PC-9 (cell line): ENCODE results near the gene ZSCAN1. TPM values are rescaled to one million over a fixed set of nuclear protein-coding genes. Genes with fewer than 3 reads are reported as not detected.
A peak's percentile ranks its signal among the peaks of the same experiment; 100 is the strongest.

Source experiments
- BruUV-seq: library from RNA; stranded (reverse); fragments of 400-500 nt; replicated peaks from 2 replicates; lab custom pipeline; 2021; lab: Mats Ljungman, UMichigan
- CTCF ChIA-PET: fragments of 300-600 bp; sonication (Branson Sonifier 250); formaldehyde crosslinking; loops from one replicate; lab custom pipeline; 2022; ENCODE audit warnings: antibody characterized with exemption; lab: Charles Lee
- POLR2A ChIA-PET: fragments of 300-600 bp; sonication (Branson Sonifier 250); formaldehyde crosslinking; loops from one replicate; lab custom pipeline; 2022; ENCODE audit warnings: antibody characterized with exemption; ENCODE audit not compliant: unreplicated experiment; lab: Charles Lee
- DNase-seq, 2 experiments: peaks; one replicate each; pipeline versions ENCODE4 v3.0.0 to v3.0.0-alpha.2; 2015 to 2022; ENCODE audit warnings: mixed read lengths in 1 of 2
- H2AFZ ChIP-seq: fragments of 200-600 bp; sonication (generic); 2 replicates; pipeline ENCODE4 v1.8.1; 2017; ENCODE audit warnings: antibody characterized with exemption
- H3F3A ChIP-seq: fragments of 200-600 bp; sonication (generic); 2 replicates; pipeline ENCODE4 v1.8.1; 2017; ENCODE audit warnings: antibody characterized with exemption, mild to moderate bottlenecking, low read depth; ENCODE audit not compliant: insufficient read depth
- H3K27ac ChIP-seq: fragments of 200-600 bp; sonication (generic); 2 replicates; pipeline ENCODE4 v1.6.1; 2016; ENCODE audit warnings: mixed run types
- H3K27me3 ChIP-seq: fragments of 200-600 bp; sonication (generic); 2 replicates; pipeline ENCODE4 v1.6.1; 2016; ENCODE audit warnings: low read depth, mixed run types; ENCODE audit not compliant: insufficient read depth
- H3K36me3 ChIP-seq: fragments of 200-600 bp; sonication (generic); 2 replicates; pipeline ENCODE4 v1.6.1; 2016; ENCODE audit warnings: low read depth, mixed run types
- H3K4me1 ChIP-seq: fragments of 200-600 bp; sonication (generic); replicated peaks from 2 replicates; pipeline ENCODE4 v1.6.1; 2016; ENCODE audit warnings: mixed run types; ENCODE audit not compliant: insufficient read depth
- H3K4me2 ChIP-seq: fragments of 200-600 bp; sonication (generic); 2 replicates; pipeline ENCODE4 v1.6.1; 2017; ENCODE audit warnings: mixed run types
- H3K4me3 ChIP-seq: fragments of 200-600 bp; sonication (generic); 2 replicates; pipeline ENCODE4 v1.6.1; 2016; ENCODE audit warnings: mixed run types
- H3K79me2 ChIP-seq: fragments of 200-600 bp; sonication (generic); 2 replicates; pipeline ENCODE4 v1.6.1; 2017; ENCODE audit warnings: low read depth, mixed run types
- H3K9me2 ChIP-seq: fragments of 200-600 bp; sonication (generic); 2 replicates; pipeline ENCODE4 v1.8.1; 2017; ENCODE audit warnings: mild to moderate bottlenecking; ENCODE audit not compliant: insufficient read depth
- H3K9me3 ChIP-seq: fragments of 200-600 bp; sonication (generic); 2 replicates; pipeline ENCODE4 v1.8.1; 2016; ENCODE audit warnings: low read depth; ENCODE audit not compliant: insufficient read depth
- H4K20me1 ChIP-seq: fragments of 200-600 bp; sonication (generic); 2 replicates; pipeline ENCODE4 v1.8.1; 2017; ENCODE audit not compliant: insufficient read depth
- CTCF ChIP-seq: fragments of 200-600 bp; sonication (generic); conservative IDR thresholded peaks from 2 replicates; pipeline ENCODE4 v1.6.1; 2017; ENCODE audit warnings: mixed run types, antibody characterized with exemption, mild to moderate bottlenecking, moderate library complexity
- EZH2 ChIP-seq: fragments of 200-600 bp; sonication (generic); IDR thresholded peaks from 2 replicates; pipeline ENCODE4 v1.8.0; 2017; ENCODE audit warnings: antibody characterized with exemption, low read depth
- intact Hi-C: fragments of 100-400 bp; cut with micrococcal nuclease; formaldehyde crosslinking; loops from one replicate; pipeline ENCODE4 v1.10.0; 2022; ENCODE audit not compliant: unreplicated experiment
- total RNA-seq: library from RNA; stranded (reverse); gene quantifications from 2 replicates; pipeline ENCODE4 v1.2.3, GENCODE V29; 2021

ZSCAN1 gene
- total RNA-seq, 1 experiment from 2014 or later: not detected

- Histone ChIP-seq H3K27ac (no peak overlapping the region), H3K4me1 (no peaks in the 10 kb centered on the region), H3F3A (no peaks in the 10 kb centered on the region), H3K4me2 (peak overlapping the region; percentile 89), H3K4me3 (peak overlapping the region; percentile 71; the same call in 1 of the 2 replicates), H3K27me3 (no peaks in the 10 kb centered on the region), H2AFZ (no peak overlapping the region), H3K79me2 (peaks cover 13% of the 10 kb centered on the region), H3K9me2 (no peaks in the 10 kb centered on the region), H3K36me3 (0 out of 2 replicates have a peak, but pooled peaks cover 11% of the 10 kb centered on the region), H4K20me1 (no peaks in the 10 kb centered on the region), H3K9me3 (peaks cover 53% of the 10 kb centered on the region)
- no peak for TF ChIP-seq CTCF
- no peak for TF ChIP-seq EZH2
- POLR2A ChIA-PET: interaction anchor here (0.6 kb wide), 1 partner anchor 38 kb away, joined by 4 read pairs; no protein-coding TSS in a partner anchor
- intact Hi-C loops: no loop called here
- CTCF ChIA-PET: no interaction called here
- DNase-seq: no peak
- BruUV-seq: TSS peak; percentile 70
Measured at GRCh38 chr19:58096884-58097283, 63.1 kb downstream of the ZSCAN1 start.

- no peaks in the 10 kb centered on the region for H3K4me1 ChIP-seq
- H3K4me3 ChIP-seq: peak overlapping the region; percentile 71; the same call in 1 of the 2 replicates
- H3K9me3 ChIP-seq: peaks cover 57% of the 10 kb centered on the region
- no peaks in the 10 kb centered on the region for H3F3A ChIP-seq
- no TSS peak for BruUV-seq
- ChIA-PET CTCF (no interaction called here), POLR2A (interaction anchor here (0.6 kb wide), 1 partner anchor 371 kb away, joined by 5 read pairs; no protein-coding TSS in a partner anchor)
- intact Hi-C loops: no loop called here
- peak overlapping the region; percentile 89 for H3K4me2 ChIP-seq
- H2AFZ ChIP-seq: no peak overlapping the region
- no peaks in the 10 kb centered on the region for H3K9me2 ChIP-seq
- H3K27me3 ChIP-seq: no peaks in the 10 kb centered on the region
- no peak for DNase-seq
- H4K20me1 ChIP-seq: no peaks in the 10 kb centered on the region
- TF ChIP-seq EZH2 (no peak), CTCF (no peak)
- peaks cover 13% of the 10 kb centered on the region for H3K79me2 ChIP-seq
- no peak overlapping the region for H3K27ac ChIP-seq
- 0 out of 2 replicates have a peak, but pooled peaks cover 7% of the 10 kb centered on the region for H3K36me3 ChIP-seq
Measured at GRCh38 chr19:58097349-58097748, 63.5 kb downstream of the ZSCAN1 start.

GRCh38 chr19:58097781-58098681 lies 64.2 kb downstream of the ZSCAN1 start, which contains the start of gene ZSCAN18:
ZSCAN18 (minus strand) TSS chr19:58098231; CDS start chr19:58090267, 7,964 bp downstream.
- Histone ChIP-seq H3K4me1 (no peaks in the 10 kb centered on the region), H3K36me3 (0 out of 2 replicates have a peak, but pooled peaks cover 7% of the 10 kb centered on the region), H3K27me3 (no peaks in the 10 kb centered on the region), H4K20me1 (no peaks in the 10 kb centered on the region), H3K4me2 (peak within 1 kb of the TSS; percentile 89), H3K79me2 (peaks cover 13% of the 10 kb centered on the region), H3K9me2 (no peaks in the 10 kb centered on the region), H3K27ac (no peak within 1 kb of the TSS), H2AFZ (peak within 1 kb of the TSS; percentile 99), H3K4me3 (peak within 1 kb of the TSS; percentile 71), H3K9me3 (peaks cover 60% of the 10 kb centered on the region), H3F3A (no peaks in the 10 kb centered on the region)
- peak; percentile 96 to 99 for DNase-seq
- TF ChIP-seq EZH2 (no peak), CTCF (no peak)
- POLR2A ChIA-PET: interaction anchor here (0.6 kb wide), 1 partner anchor 371 kb away, joined by 5 read pairs; no protein-coding TSS in a partner anchor
- intact Hi-C loops: loop anchor here (1.0 kb wide), 2 partner anchors 52 to 85 kb away; partner anchors contain the start of genes ZNF274 and ZNF329
- BruUV-seq: no TSS peak
- CTCF ChIA-PET: no interaction called here
